ENCODE data around the gene CSNK1G1.
A peak's percentile ranks its signal among the peaks of the same experiment; 100 is the strongest.

Gene CSNK1G1

GRCh38 chr15:64144192-64144564 is 211.8 kb downstream of the CSNK1G1 start:
- DNase-seq (ENCODE audit: low read depth) = no peak
- TF ChIP-seq CTCF (conservative IDR thresholded peaks at IDR 0.05; ENCODE audit: low read depth, low read length) = no peak
- no peak overlapping the region for H3K4me3 ChIP-seq (ENCODE audit: low read depth, low read length)

GRCh38 chr15:64143276-64143675 is 212.7 kb downstream of the CSNK1G1 start:
- DNase-seq (ENCODE audit: low read depth) = no peak
- no peak overlapping the region for H3K4me3 ChIP-seq (ENCODE audit: low read depth, low read length)
- no peak for TF ChIP-seq CTCF (conservative IDR thresholded peaks at IDR 0.05; ENCODE audit: low read depth, low read length)

- TF ChIP-seq CTCF (conservative IDR thresholded peaks at IDR 0.05; ENCODE audit: low read depth, low read length) = no peak
- H3K4me3 ChIP-seq (ENCODE audit: low read depth, low read length) = no peak overlapping the region
- no peak for DNase-seq (ENCODE audit: low read depth)
These were observed 214.0 kb downstream of the CSNK1G1 start for GRCh38 chr15:64141798-64142512.

- H3K4me3 ChIP-seq (ENCODE audit: low read depth, low read length) = no peak overlapping the region
- no peak for TF ChIP-seq CTCF (conservative IDR thresholded peaks at IDR 0.05; ENCODE audit: low read depth, low read length)
- no peak for DNase-seq (ENCODE audit: low read depth)
These were observed 217.5 kb downstream of the CSNK1G1 start for GRCh38 chr15:64138331-64138941.

GRCh38 chr15:64137226-64137833 is 218.6 kb downstream of the CSNK1G1 start:
- peak; percentile 32 for TF ChIP-seq CTCF (conservative IDR thresholded peaks at IDR 0.05; ENCODE audit: low read depth, low read length)
- peak; percentile 45 for DNase-seq (ENCODE audit: low read depth)
- H3K4me3 ChIP-seq (ENCODE audit: low read depth, low read length) = no peak overlapping the region

GRCh38 chr15:64136347-64136746 is 219.6 kb downstream of the CSNK1G1 start:
- DNase-seq (ENCODE audit: low read depth) = no peak
- TF ChIP-seq CTCF (conservative IDR thresholded peaks at IDR 0.05; ENCODE audit: low read depth, low read length) = no peak

More at GRCh38 chr15:64136347-64136746, 219.6 kb downstream of the CSNK1G1 start:
- H3K4me3 ChIP-seq (ENCODE audit: low read depth, low read length) = no peak overlapping the region

Data from choroid plexus epithelial cell (primary cell).